ENCODE measurements around the gene TMPRSS6. TPM values are rescaled to one million over a fixed set of nuclear protein-coding genes. Genes with fewer than 3 reads are reported as not detected.

TMPRSS6 gene
- total RNA-seq, 4 donors from 2014 or later = 0.16 to 4.9 (median 0.41) TPM; not detected in 1

DNA sequence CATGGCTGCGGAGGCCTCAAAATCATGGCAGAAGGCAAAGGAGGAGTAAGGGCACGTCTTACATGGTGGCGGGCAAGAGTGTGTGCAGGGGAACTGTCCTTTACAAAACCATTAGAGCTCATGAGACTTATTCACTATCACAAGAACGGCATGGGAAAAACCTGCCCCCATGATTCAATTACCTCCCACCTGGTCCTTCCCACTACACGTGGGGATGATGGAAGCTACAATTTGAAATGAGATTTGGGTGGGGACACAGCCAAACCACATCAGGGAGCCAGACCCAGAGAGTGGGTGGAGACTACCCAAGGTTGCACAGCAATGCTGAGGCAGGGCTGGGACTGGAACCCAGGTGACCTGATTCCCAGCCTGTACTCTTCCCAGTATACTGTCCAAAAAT is 8.6 kb upstream of the TMPRSS6 start:
- no peaks in the 10 kb centered on the region for H3K27me3 ChIP-seq
- no peak overlapping the region for H3K4me3 ChIP-seq
- H3K9me3 ChIP-seq = no peaks in the 10 kb centered on the region
- DNase-seq = no peak
- in situ Hi-C loops (cut with MboI; ENCODE audit: low pct_ligation_motif_present in 1 of 4, low pct_unique_long_range_greater_than_20kb in 1 of 4, low sequenced_read_pairs in 3 of 4) (no loop called here), intact Hi-C loops (cut with DNase I; ENCODE audit: low total_unique reads) (no loop called here)
- WGBS, 2 donors (ENCODE audit: low coverage in 1 of 2) = 89 to 95% methylated on average over 3 to 5 of the region's 5 CpGs
- no peak overlapping the region for H3K27ac ChIP-seq
- no peak for TF ChIP-seq CTCF (IDR thresholded peaks at IDR 0.05)
- no peak for TF ChIP-seq EP300 (IDR thresholded peaks at IDR 0.05; ENCODE audit: low read depth)
- TF ChIP-seq POLR2AphosphoS5 (IDR thresholded peaks at IDR 0.05) = no peak
- no peak for TF ChIP-seq POLR2A (IDR thresholded peaks at IDR 0.05)
- no peaks in the 10 kb centered on the region for H3K4me1 ChIP-seq
- H3K36me3 ChIP-seq = no peaks in the 10 kb centered on the region

- H3K9me3 ChIP-seq = no peaks in the 10 kb centered on the region
- in situ Hi-C loops (cut with MboI; ENCODE audit: low pct_ligation_motif_present in 1 of 4, low pct_unique_long_range_greater_than_20kb in 1 of 4, low sequenced_read_pairs in 3 of 4) = no loop called here
- H3K27me3 ChIP-seq = no peaks in the 10 kb centered on the region
- no peaks in the 10 kb centered on the region for H3K36me3 ChIP-seq
- H3K4me1 ChIP-seq = no peaks in the 10 kb centered on the region
- no peak overlapping the region for H3K4me3 ChIP-seq
- no peak for DNase-seq
- intact Hi-C loops (cut with DNase I; ENCODE audit: low total_unique reads) = no loop called here
- H3K27ac ChIP-seq = no peak overlapping the region
- no peak for TF ChIP-seq POLR2A (IDR thresholded peaks at IDR 0.05)
- no peak for TF ChIP-seq CTCF (IDR thresholded peaks at IDR 0.05)
- TF ChIP-seq POLR2AphosphoS5 (IDR thresholded peaks at IDR 0.05) = no peak
- WGBS, 2 donors (ENCODE audit: low coverage in 1 of 2) = 49 to 50% methylated on average over 2 to 4 of the region's 4 CpGs
Measured at GRCh38 chr22:37117092-37117491, 7.6 kb upstream of the TMPRSS6 start.

DNA sequence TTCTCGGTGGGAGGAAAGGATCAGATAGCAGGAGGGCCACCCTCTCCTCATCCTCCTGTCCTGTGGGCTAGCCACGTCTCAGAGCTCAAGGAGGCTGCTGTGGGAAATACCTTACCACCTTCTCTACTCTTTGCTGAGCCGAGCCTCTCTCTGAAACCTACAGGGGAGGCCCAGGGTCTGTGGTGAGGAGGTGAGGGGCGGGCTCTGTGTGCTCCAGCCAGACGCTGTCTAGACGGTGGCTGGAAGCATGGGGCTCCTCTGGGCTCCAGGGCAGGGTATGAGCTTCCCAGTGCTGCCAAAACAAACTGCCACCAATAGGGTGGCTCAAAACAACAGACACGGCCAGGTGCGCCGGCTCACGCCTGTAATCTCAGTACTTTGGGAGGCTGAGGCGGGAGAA is 5.5 kb upstream of the TMPRSS6 start:
- TF ChIP-seq POLR2AphosphoS5 (IDR thresholded peaks at IDR 0.05) = no peak
- TF ChIP-seq POLR2A (IDR thresholded peaks at IDR 0.05) = no peak
- no peak for TF ChIP-seq CTCF (IDR thresholded peaks at IDR 0.05)
- TF ChIP-seq EP300 (IDR thresholded peaks at IDR 0.05; ENCODE audit: low read depth) = no peak
- Histone ChIP-seq H3K4me3 (no peak overlapping the region), H3K9me3 (no peaks in the 10 kb centered on the region), H3K36me3 (no peaks in the 10 kb centered on the region), H3K4me1 (no peaks in the 10 kb centered on the region), H3K27ac (no peak overlapping the region), H3K27me3 (no peaks in the 10 kb centered on the region)
- intact Hi-C loops (cut with DNase I; ENCODE audit: low total_unique reads) (no loop called here), in situ Hi-C loops (cut with MboI; ENCODE audit: low pct_ligation_motif_present in 1 of 4, low pct_unique_long_range_greater_than_20kb in 1 of 4, low sequenced_read_pairs in 3 of 4) (no loop called here)
- WGBS, 2 donors (ENCODE audit: low coverage in 1 of 2) = 63% methylated on average over 11 of the region's 11 CpGs; no CpG with 5 or more reads in 1 of the 2 donors
- no peak for DNase-seq

DNA sequence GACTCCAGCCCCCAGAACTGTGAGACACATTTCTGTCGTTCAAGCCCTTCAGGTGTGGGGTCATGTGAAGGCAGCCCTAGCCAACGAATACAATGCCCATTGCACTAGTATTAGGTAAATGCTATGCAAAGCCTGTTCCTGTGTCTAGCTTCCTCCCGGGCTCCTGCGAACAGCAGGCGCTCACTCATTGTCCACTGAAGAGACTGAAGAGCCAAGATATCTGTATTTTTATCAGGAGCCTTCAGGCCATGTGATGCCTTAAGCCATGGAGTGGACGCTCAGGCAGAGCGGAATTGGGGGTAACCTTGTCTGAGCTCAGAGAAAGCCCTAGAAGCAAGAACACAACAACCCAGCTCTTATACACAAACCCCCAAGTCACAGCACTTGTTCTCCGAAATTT is 4.2 kb upstream of the TMPRSS6 start:
- H3K4me3 ChIP-seq = no peak overlapping the region
- no peaks in the 10 kb centered on the region for H3K27me3 ChIP-seq
- no peak overlapping the region for H3K27ac ChIP-seq
- intact Hi-C loops (cut with DNase I; ENCODE audit: low total_unique reads) (no loop called here), in situ Hi-C loops (cut with MboI; ENCODE audit: low pct_ligation_motif_present in 1 of 4, low pct_unique_long_range_greater_than_20kb in 1 of 4, low sequenced_read_pairs in 3 of 4) (no loop called here)
- TF ChIP-seq CTCF (IDR thresholded peaks at IDR 0.05) (no peak), POLR2AphosphoS5 (IDR thresholded peaks at IDR 0.05) (no peak), EP300 (IDR thresholded peaks at IDR 0.05; ENCODE audit: low read depth) (no peak), POLR2A (IDR thresholded peaks at IDR 0.05) (no peak)
- no peaks in the 10 kb centered on the region for H3K9me3 ChIP-seq
- H3K4me1 ChIP-seq = no peaks in the 10 kb centered on the region
- 77 to 83% methylated on average over 1 to 8 of the region's 8 CpGs for WGBS, 2 donors (ENCODE audit: low coverage in 1 of 2)
- H3K36me3 ChIP-seq = no peaks in the 10 kb centered on the region
- no peak for DNase-seq

Data from transverse colon (tissue), 4 donors.